ENCODE measurements around the gene RNF167.

GRCh38 chr17:4935650-4936049 is 4.4 kb upstream of the RNF167 start:
- TF ChIP-seq, protein P1, sequence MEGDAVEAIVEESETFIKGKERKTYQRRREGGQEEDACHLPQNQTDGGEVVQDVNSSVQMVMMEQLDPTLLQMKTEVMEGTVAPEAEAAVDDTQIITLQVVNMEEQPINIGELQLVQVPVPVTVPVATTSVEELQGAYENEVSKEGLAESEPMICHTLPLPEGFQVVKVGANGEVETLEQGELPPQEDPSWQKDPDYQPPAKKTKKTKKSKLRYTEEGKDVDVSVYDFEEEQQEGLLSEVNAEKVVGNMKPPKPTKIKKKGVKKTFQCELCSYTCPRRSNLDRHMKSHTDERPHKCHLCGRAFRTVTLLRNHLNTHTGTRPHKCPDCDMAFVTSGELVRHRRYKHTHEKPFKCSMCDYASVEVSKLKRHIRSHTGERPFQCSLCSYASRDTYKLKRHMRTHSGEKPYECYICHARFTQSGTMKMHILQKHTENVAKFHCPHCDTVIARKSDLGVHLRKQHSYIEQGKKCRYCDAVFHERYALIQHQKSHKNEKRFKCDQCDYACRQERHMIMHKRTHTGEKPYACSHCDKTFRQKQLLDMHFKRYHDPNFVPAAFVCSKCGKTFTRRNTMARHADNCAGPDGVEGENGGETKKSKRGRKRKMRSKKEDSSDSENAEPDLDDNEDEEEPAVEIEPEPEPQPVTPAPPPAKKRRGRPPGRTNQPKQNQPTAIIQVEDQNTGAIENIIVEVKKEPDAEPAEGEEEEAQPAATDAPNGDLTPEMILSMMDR (conservative IDR thresholded peaks at IDR 0.05) = no peak
- TF ChIP-seq EZH2 (IDR thresholded peaks at IDR 0.05; ENCODE audit: low read depth) = no peak
